DMS114 treated with DMSO at 0.1 percent for 48 hours (cell line): ENCODE measurements around the gene EXPH5.
"Not testable (repeated sequence)": the region's sequence is repeated elsewhere in the genome, so short reads cannot be mapped to it uniquely, and the experiment has no call there.

Experiments
- DNase-seq: peaks from one replicate; lab custom pipeline; 2025; ENCODE audit not compliant: unreplicated experiment; lab: John Stamatoyannopoulos, UW

Gene EXPH5, protein sequence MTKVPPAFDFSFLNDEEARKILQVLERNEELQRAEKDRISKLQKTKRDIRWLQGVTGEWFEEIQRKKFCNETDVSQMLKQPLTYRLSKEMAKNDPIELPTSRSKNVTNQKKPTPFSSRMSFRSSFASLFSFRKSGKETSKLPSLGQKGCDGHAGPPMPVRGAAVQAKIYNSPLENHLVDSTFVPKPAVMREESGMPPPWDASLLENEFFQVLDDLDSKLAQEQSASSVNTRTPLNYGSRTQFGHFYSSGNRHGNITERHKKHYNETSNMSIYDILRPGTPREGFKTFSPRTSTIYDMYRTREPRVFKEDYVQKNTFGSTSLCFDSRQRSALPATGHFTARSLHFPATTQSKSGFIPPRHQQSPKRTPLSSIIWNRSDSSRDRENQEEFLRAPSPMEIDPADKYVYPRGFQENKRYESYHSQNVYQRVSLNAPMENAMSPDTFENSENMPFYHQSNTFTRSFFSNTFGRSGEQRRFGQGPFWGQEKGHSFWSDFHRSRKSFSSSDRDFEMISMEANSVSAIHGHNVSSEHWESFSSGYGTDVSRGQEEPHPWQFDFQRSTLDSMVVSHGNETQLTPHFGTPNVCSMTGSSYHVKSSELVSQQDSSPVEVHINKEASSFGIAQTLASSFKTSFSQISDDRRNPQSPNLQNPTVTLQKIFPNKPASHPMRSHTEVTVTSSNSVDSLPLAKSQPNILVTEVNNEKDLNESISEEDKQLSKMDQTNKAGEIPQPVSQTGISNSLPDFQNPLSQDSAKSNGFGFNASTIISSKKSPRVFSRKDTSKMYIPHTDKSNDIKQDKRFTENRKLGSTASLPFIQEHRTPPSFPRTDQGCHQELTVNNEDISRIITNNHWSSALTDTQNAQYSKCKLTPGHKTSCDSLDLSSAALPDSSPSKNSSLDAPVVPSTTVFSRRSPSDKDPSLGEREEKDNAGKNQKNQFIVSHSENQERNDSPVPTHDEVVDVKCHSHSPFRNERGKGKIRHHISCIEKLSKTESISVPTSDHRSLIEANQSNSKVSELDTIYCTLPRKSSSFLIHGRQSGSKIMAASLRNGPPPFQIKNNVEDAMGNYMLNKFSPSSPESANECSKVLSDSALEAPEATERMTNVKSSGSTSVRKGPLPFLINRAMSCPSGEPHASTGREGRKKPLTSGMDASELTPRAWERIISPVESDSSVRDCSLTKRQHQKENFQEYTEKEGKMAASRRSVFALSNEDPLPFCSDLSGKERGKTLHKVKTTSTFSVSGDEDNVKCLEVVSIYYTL (N-terminal part only)

GRCh38 chr11:108593214-108593922, at the start of gene EXPH5:
TSS of gene EXPH5 (minus strand) at chr11:108593768. CDS start at chr11:108593536, 232 bp downstream.
- peak; percentile 31 for DNase-seq

GRCh38 chr11:108641752-108642151, 48.2 kb upstream of the EXPH5 start:
- DNase-seq, result not testable (repeated sequence)

GRCh38 chr11:108639146-108639545, 45.6 kb upstream of the EXPH5 start:
- DNase-seq, result no peak

- no peak for DNase-seq
Observed at GRCh38 chr11:108636222-108636621, 42.7 kb upstream of the EXPH5 start.

GRCh38 chr11:108635106-108635505, 41.5 kb upstream of the EXPH5 start:
- no peak for DNase-seq

- no peak for DNase-seq
Observed at GRCh38 chr11:108632041-108632704, 38.6 kb upstream of the EXPH5 start.

DNA sequence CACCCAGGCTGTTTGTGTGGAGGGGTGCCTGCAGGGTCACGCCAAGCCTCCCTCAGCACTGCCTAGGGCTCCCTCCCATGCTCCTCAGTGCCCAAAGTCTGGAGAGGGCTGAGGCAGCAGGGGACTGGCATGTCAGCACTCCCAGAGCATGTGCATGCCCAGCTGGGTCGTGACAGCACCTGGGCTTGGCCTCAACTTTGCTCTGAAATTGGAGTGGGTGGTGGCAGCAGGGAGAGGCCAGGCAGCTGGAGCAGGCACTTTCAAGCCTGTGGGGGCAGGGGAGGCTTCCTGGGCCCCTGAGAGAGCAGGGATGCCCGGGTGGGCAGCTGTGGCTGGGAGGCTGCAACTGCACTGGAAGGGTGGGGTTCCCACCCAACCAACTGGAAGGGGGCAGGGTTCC, 35.7 kb upstream of the EXPH5 start:
- no peak for DNase-seq

- DNase-seq, result no peak
Observed at GRCh38 chr11:108628812-108629211, 35.2 kb upstream of the EXPH5 start.

DNA sequence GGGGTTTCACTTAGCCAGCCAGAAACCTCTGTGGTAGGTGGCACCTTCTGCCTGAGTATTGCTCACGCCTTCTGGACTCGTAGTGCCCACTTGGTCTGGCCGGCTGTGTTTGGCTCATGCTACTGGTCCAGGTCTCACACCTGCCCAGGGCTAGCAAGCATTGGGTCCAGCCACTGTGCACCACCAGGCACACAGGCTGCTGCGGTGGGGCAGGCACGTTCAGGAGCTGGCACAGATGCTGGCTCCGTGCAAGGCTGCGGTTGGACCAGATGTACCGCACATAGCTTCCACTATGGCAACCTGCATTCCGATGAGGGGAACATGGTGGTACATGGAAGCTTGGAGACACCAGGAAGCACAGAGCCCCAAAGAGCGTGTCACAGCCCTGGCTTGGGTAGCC, 34.8 kb upstream of the EXPH5 start:
- no peak for DNase-seq

GRCh38 chr11:108624196-108624925, 30.8 kb upstream of the EXPH5 start:
- DNase-seq, result no peak

- no peak for DNase-seq
Observed at GRCh38 chr11:108622341-108622740, 28.8 kb upstream of the EXPH5 start.

DNA sequence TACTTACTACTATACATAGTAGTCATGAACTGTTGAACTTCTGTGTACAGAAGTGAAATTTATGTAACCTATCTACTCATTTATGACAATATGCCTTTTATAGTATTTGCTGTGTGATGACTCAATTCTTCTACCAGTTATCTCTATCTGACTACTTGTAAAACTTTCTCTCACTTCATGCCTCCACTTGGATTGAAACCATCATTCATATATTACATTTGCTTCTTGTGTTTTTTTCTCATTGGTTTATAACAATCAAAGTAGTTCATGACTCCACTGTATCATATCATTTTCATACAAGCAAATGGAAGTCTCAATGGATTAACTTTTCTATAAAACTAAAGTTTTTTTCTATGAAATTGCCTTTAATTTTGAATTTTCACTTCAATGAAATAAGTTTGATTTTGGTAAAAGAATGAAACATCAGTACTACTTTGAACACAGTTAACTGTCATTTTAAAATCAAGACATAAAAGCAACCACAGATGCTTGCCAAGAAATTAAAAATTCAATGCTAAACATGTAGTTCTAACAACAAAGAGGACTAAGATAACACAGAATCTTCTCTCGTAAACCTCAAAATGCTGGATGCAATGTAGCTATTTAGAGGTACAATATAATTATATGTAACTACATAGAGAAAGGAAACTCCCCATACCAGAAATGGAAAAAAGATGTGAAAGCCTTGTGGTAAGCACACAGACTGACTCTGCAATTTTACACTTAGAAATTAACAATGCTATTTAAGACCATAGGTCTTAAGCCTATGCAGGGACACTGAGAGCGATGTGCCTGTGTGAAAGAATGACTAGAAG, 27.6 kb upstream of the EXPH5 start:
- DNase-seq, result no peak

DNA sequence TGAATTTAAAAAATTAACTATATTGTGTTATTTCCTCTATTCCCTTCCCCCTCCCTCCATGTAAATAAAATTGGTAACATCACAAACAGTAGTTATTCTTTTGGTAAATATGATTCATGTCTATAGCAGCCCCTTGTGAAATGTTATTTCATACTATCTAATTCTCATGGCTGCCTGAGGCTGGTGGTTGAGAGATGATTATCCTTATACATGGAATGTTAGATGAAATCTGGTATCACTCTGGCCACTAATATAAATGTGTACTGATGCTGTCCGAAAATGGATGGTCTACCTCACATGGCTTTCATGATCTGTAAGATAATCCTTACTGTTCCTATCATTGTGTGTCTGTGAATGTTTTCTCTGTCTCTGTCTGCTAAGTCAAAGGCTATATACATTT, 25.0 kb upstream of the EXPH5 start:
- DNase-seq, result no peak

DNA sequence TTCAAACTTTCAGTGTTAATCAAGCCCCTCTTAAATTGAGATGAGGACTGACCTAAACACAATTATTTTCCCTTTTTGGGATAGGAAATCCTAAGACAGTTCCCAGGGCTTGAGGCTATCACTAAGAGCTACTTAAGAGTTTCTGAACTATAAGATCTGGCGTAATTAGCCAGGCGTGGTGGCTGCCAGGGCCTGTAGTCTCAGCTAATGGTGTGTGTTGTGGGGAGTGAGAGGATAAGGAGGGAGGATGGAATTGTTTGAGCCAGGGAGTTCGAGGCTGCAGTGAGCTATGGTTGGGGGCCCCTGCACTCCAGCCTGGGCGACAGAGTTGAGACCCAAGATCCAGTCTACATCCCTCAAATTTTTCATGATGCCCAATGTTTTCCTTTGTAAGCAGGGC, 23.5 kb upstream of the EXPH5 start:
- no peak for DNase-seq

DNA sequence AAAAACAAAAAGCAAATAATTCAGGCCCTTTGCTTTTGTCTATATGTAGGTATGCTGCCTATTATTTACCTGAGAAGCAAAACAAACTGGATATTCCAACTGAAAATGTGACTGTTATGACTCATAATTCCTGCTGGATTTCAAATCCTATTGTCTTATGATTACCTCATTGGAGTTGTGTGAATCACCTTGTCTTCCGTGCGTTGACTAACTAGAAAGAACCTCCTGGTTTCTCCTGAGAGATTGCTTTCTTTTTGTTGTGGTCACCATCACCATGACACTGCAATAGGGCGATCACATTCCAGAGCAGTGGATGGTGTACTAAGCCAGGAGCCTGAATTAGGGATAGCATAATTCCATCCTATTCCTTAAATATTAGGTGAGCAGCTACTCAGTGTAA, 23.0 kb upstream of the EXPH5 start:
- DNase-seq, result no peak

DNA sequence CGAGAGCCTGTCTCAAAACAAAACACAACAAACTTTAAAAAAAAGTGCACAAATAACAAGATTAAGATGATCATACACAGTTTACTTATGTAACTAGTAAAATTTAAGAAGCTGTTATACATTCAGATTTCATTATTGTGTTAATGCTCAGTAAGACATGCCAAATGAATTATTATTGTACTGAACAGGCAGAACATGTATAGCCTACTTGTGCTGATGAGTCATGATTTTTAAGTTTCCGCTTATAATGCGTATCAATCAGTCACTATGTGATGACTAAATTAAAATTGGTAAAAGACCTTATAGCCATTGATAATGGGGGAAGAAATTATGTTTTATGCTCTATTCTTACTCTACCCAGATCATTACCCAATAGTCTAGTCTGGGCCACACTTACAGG, 20.5 kb upstream of the EXPH5 start:
- DNase-seq, result no peak

DNA sequence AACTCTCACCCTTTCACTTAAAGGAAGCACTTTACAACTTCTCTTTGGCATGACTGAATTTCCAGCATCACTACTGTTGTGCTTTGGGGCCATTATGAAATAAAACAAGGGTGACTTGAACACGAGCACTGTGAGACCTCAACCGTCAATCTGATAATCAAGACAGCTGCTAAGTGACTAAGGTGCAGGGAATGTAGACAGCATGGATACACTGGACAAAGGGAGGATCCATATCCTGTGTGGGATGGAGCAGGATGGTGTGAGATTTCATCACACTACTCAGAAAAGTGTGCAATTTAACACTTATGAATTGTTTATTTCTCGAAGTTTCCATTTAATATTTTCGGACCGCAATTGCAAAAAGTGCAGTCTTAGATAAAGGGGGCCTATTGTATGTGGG, 16.1 kb upstream of the EXPH5 start:
- no peak for DNase-seq

- no peak for DNase-seq
Observed at GRCh38 chr11:108608548-108608947, 15.0 kb upstream of the EXPH5 start.
